HG02870 (cell line): ENCODE data around the gene GP1BA.

Experiments used
- ATAC-seq: cut with Tn5 transposase; IDR thresholded peaks from one replicate; pipeline ENCODE4 v1.9.1; 2021; ENCODE audit warnings: mild to moderate bottlenecking, moderate library complexity; ENCODE audit not compliant: unreplicated experiment

The GP1BA gene

DNA sequence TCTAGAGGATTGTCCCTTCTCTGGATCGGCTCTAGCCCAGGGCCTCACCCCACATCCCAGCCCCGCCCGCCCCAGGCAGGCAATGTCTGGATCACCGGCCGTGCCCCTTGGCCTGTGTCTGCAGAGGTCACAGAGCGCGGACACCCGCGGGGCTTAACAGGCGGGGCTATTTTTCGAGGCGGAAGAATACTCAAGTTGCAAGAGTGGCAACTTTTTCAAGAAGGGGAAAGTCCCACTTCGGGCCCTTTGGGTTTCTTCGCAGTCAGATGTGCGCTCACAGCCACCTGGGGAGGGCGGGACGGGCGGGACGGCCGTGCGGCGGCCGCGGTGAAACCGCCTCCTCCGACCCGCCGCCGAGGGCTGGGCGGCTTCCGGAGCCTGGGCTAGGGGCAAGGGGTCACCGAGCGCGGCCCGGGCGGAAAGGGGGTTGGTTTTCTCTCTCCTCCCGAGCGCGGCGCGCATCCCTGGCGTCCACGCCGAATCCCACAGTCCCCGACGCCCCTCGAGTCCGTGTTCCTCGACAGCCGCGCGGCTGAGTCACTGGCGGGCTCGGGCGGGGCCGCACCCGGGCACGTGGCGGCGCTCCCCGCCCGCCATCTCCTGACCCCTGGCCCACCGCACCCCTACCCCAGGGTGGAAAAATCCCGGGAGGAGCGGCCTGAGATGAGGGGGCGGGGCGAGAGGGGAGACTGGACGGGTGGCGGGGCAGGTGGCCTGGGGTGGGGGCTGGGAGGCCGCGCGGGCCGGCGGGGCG, 17.4 kb downstream of the GP1BA start:
- ATAC-seq = peak; percentile 28

DNA sequence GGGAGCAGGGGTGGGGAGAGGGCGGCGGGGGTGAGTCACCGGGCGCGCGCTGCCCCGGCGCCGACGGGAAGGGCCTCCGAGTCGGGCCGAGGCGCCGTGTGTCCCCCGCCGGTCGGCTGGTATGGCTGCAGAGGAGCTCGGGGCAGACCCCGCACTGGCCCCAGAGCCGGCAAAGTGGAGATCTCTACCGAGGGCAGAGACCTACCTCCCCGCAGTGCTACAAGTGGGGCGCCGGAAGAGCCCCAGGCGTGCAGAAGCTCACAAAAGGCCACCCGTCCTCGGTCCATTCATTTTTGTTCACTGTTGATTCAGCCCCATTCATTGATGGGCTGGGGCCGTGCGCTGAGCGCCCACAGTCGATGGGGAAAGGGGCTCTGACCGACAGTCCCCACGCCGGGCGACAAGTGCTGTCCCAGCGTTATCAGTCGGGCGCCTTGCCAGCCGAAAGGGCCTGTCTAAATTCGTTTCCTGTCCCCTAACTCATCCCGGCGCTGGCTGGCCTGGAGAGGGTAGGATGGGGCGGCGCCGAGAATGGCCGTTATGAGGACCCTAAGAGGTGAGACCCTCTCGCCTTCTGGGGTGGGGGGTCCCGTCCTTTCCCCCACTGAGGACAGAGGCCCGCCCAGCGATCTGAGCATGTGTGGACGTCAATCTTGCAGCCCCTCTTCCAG, 18.1 kb downstream of the GP1BA start:
- peak; percentile 2 for ATAC-seq

DNA sequence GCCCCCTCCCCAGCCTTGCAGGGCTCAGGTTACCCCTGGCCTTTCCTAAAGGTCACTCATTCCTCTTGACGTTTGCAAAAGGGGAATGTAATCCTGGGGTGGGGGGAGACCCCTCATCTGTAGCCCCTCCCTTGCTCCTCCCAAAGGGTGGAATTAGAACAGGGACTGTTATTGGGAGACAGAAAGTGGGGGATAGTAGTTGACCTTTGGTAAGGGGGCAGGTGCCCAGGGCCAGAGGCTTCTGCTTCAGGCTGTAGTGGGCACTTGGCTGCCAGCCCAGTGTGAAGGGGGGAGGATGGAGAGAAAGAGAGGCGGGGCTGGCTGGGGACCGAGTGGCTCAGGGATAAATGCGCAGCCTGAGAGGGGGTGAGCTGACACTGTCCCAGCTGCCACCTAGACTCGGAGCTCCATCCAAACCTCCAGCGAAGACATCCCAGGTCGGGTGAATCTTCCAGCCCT, 18.7 kb downstream of the GP1BA start, which contains the start of gene ENO3:
Gene ENO3, plus strand, starts transcription at position 374 of the 459 bp plus-strand sequence. CDS start 711 bp downstream, outside the sequence.
- no peak for ATAC-seq

DNA sequence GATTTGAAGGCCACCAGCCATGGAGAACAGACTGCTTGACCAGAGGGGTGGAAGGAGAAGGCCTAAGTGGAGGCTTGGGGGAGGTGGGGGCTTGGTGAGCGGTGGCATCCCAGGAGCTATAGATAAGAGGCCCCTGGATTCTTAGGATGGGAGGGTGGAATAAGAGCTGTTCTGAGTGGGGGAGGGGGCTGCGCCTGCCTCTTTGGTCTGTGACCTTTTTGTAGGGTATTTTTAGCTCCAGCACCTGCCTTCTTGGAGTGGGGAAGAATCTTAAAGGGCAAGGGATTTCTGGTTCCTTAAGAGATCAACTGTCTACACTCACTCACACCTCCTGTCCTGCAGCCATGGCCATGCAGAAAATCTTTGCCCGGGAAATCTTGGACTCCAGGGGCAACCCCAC, 19.4 kb downstream of the GP1BA start:
- ATAC-seq = no peak

DNA sequence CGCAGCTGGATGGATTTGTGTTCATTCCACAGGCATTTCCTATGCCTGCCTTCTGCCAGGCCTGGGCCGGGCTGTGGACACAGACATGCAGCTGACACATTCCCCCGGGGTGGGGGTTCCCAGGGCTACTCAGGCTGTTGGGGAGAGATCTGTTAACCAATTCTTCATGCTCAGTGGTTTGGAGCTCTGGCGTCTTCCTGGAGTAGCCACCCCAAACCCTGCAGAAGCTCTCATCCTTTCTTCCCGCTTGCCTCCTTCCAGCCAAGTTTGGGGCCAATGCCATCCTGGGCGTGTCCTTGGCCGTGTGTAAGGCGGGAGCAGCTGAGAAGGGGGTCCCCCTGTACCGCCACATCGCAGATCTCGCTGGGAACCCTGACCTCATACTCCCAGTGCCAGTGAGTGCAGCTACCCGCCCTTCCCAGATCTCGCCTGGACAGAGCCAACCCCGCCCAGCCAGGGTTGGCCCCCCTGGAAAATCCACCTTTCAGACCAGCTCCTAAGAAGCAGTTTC, 21.4 kb downstream of the GP1BA start:
- ATAC-seq = no peak

DNA sequence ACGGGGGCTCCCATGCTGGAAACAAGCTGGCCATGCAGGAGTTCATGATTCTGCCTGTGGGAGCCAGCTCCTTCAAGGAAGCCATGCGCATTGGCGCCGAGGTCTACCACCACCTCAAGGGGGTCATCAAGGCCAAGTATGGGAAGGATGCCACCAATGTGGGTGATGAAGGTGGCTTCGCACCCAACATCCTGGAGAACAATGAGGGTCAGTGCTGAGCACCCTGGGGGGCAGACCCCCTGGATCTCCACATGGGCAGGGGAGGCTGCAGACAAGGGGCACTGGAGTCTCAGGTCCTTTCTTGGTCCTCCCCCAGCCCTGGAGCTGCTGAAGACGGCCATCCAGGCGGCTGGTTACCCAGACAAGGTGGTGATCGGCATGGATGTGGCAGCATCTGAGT, 23.0 kb downstream of the GP1BA start:
- no peak for ATAC-seq

DNA sequence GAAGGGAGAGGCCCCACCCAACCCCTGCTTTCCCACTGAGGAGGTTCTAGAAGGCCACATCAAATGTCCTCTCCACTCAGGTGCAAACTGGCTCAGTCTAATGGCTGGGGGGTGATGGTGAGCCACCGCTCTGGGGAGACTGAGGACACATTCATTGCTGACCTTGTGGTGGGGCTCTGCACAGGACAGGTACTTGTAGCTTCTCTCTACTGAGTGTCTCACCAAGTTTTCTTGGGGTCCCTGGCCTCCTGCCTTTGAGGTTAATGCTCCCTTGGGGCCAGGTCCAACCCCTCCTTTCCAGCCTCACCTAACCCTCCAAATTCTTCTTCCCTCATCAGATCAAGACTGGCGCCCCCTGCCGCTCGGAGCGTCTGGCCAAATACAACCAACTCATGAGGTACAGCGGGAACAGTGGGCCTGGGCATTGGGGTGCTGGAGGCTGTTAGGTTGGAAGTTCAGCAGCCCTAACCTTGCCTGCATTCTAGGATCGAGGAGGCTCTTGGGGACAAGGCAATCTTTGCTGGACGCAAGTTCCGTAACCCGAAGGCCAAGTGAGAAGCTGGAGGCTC, 24.5 kb downstream of the GP1BA start:
- no peak for ATAC-seq

DNA sequence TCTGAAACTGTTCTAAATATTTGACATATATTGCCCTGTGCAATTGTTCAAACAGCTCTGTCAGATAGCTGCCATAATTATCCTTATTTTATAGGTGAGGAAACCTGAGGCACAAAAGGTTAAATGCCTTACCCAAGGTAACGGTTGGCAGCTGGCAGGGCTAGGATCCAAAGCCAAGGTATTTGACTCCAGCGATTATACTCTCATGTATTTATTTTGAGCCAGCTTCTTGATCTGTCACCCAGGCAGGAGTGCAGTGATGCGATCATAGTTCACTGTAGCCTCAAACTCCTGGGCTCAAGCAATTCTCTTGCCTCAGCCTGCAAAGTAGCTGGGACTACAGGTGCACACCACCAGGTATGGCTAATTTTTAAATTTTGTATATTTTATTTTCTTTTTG, 26.0 kb downstream of the GP1BA start:
- no peak for ATAC-seq

DNA sequence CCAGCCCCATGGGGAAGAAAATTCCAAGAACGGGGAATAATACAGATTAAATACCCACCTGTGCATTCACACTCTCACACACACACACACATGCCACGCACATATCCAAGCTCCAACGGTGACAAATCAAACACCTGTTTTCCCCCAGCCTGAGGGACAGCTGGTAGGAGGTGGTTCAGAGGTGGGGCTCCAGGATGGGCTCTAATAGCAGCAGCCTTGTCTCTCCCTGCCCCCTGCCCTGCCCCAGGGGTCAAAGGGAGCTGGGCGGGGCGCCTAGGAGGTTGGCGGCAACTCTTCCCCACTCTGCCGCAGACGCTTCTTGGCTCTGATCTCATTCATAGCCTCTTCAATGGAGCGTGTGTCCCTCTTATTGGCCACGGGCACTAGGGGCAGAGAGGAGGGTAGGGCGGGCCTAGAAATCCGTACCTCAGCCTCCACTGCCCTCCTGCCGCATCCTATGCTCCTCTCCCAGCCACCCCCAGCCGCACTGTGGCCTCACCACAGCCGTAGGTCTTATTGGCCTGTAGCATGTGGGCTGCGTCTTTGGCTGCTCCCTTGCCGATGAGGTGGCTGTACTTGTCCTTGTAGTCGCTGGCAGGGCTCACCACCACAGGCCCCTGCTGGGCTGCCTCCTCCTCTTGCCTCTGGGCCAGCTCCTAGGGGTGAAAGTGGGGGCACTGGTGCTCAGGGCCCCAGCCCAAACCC, 27.3 kb downstream of the GP1BA start:
- no peak for ATAC-seq

DNA sequence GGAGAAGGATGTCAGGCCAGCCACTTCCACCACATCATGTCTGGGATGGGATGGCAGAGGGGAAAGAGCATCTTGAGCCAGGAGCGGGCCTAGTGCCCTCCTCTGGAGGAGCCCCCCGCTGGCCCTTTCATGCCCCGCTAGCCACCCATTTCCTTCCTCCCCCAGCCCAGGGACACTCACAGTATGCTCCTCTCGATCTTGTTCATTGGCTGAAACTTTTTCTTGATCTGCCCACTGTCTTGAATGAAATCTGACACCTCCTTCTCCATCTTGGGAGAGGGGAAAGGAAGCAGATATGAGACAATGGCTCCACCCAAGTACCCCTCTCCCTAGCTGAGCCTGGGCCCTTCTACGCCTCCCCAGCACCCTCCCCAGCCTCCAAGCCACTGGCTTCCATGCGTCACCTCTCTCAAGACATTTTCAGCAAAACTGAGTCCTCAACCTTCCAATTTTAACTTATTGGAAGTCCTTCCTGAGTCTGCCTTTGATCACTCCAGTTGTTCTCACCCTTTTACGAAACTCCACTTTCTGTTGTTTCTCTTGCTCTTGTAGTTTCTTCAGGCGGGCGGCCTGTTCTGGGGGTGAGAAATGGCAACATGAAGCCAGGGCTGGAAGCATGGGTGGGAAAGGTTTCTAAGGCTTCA, 28.3 kb downstream of the GP1BA start:
- no peak for ATAC-seq

DNA sequence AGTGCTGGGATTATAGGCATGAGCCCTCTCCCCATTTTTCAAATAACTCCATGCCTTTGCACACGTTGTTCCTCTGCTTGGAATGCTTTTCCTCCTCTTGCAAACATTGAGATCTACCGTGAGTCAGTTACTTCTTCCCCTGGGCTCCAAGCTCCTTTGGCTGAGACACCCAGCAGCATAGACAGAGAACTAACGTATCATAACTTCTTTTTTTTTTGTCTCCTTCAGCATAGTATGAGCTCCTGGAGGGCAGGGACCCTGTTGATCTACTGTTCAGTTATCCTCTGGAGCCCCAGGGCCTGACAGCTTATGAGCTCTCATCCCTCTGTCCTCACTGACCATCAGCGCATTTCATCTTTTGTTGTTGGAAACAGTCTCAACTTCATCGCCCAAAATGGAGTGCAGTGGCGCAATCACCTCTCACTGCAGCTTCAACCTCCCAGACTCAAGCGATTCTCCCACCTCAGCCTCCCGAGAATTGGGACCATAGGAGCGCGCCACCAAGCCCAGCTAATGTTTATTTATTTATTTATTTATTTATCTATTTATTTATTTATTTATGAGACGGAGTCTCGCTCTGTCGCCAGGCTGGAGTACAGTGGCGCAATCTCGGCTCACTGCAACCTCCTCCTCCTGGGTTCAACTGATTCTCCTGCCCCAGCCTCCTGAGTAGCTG, 33.4 kb downstream of the GP1BA start:
- no peak for ATAC-seq

DNA sequence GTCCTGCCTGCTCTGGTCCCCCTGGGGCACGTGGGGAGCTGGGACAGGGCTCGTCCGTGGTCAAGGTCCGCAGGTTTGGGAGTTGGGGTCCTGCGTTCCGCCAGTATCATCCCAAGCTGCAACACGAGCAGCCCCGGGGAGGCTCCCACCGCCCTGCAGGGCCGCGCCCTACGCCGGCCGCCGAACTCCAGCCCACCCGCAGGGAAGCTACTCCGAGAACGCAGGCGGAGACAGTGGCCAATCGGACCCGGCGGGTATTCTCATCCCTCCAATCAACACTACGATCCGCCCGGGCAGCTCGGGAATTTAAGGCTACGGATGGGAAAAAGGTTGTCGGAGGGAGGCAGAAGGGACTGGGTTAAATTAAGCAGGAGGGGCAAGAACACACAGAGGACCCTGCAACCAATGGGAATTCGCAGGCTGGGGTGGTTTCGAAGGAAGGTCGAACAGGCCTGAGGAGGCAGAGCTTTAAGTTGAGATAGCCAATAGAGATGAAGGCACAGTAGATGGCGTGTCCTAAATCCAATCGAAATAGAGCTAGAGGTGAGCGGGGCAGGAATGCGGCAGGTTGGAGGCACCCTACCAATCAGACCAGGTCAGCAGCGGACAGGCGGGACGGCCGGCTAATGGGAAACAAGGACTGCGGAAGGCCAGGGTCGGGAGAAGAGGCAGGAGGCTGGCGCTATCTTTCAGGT, 34.9 kb downstream of the GP1BA start:
- peak; percentile 83 for ATAC-seq

DNA sequence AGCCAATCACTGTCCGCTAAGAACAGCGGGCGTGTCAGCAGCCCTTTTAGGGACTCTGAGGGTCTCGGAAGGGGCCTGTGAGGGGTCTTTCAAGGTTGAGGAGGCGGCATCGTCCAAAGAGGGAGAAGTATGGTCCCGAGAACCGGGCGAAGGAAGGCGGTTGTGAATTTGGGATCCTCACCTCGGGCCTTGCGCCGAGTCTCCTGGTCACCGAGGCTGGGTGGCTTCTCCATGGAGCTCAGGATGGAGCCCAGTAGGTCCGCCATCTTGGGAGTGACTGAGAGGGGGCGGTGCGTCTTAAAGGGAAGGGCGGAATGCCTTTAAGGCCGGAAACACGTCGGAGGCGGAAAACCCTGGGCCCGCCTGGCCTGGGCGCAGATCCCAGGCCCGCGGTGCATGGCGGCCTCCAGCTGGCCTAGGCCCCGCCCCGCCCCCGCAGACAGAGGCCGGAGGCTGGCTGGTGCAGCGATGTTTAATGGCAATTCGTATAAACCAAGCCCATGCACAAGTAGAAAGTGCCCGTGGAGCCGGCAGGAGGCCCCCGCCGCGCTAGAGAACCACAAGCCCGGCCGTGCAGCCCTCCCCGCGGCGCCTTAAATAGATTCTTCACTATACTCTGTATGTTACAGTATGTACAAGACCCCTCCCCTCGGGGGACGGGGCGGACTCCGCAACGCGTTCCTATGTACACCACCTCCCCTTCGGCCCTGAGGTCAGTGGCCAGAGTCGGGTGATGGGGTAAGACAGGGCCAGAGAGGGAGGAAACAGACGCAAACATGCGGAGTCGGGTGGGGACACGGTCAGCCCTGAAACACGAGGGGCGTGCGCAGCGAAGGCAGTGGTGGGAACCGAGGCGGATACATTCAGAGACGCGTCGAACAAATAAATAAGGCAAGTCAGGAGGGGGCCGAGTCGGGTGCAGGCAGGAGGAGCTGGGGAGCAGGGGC, 35.7 kb downstream of the GP1BA start, which contains the start of gene SPAG7:
Gene SPAG7, minus strand, starts transcription at position 279 of the 947 bp plus-strand sequence. Its CDS starts 13 bp downstream, at position 266.
- ATAC-seq = peak; percentile 57

DNA sequence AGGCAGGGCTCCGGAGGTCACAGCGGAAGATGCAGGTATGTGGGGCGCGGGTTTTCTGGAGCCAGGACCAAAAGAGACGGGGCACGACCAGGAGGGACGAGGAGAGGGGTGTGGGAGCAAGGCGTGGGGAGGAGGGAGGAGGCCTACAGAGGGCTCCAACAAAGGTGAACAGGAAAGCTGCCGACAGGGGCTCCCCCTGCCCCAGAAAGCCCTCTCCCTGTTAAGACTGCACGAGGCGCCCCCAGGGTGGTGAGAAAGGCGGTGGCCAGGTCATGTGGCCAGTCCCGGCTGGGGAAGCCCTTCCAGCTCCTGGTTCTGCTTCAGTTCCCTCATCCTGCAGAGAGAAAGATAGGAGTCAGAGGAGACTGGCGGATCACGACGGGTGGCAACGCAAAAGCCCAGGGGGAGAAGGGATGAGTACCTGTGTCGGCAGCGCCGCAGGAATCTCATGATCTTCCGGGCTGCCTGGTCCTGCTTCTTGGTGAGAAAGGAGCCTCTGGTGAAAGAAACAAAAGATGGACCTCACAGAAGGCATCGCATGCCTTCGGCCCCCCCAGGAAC, 36.5 kb downstream of the GP1BA start:
- no peak for ATAC-seq

DNA sequence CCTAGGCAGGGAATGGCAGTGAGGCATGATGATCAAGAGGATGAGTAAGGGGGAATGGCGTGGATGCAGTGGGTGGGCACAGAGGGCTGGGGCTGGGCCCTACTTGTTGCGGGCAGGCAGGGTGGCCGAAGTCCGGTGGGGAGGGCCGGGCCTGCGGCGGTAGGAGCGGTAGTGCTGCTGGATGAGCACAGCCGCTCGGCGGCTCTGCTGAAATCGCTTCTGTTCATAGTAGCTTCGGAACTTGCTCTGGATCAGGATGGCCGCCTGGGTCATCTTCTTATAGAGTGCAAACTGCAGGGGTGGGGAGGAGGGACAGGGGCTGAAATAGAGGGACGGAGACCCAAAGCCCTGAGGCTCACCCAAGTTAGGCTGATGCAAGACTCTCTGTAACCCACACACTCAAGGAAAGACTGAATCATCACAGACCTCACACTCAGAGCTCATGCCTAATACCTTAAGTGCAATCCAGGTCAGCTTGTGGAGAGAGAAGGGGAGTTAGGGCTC, 37.0 kb downstream of the GP1BA start:
- ATAC-seq = no peak

DNA sequence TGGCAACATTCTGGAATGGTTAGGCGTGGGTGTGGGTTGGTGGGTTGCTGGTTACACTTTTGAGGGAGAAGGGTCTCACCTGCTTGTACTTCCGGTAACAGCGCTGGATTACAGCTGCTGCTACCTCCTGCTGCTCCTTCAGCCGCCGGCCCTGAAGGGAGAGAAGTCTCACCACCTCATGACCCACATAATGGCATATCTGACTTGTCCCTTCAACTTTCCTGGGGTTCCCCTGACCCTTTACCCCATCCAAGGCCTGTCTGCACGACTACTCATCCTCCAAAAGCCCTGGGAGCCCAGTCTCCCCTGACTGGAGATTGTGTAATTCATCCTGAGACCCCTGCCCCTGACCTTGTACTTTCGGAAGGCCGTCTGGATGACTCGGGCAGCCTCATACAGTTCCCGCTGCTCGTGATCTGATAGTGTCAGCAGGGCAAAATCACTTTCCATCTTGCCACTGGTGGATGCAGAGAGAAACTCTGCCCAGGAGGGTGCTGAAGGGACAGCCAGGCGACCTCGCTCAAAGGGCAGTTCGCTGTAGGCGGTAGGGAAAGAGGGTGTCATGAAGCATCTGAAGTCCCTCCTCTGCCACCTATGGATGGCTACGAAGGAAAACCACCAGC, 37.6 kb downstream of the GP1BA start:
- no peak for ATAC-seq

DNA sequence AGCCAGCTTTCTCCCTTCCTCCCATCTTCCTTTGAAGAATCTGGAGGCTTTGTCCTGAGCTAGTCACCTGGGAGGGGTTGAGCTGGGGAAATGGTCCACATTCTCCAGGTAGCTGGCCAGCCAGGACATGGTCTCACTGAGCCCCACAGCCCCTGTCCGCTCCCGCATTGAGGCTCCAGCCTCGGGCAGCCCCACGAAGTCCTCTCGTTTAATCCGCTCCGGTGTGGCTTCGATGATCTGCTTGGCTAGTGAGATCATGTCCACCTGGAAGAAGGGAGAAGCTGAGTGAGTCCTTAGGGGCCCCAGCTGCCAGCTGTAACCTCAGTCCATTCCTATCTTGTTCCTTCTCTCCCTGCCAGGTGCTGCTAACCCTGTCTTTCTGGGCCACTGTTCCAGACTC, 38.2 kb downstream of the GP1BA start:
- ATAC-seq = no peak
